GM18526 (cell line): ENCODE data around the gene C1orf116.

Experiments
- POLR2A ChIP-seq: IDR thresholded peaks from 3 replicates; pipeline ENCODE4 v1.6.1; 2011; ENCODE audit not compliant: insufficient read length; ENCODE audit errors: extremely low read depth

C1orf116 gene

GRCh38 chr1:207017615-207018559 lies 14.7 kb downstream of the C1orf116 start:
- TF ChIP-seq POLR2A: no peak

GRCh38 chr1:207015791-207016190 lies 16.8 kb downstream of the C1orf116 start:
- TF ChIP-seq POLR2A: no peak

DNA sequence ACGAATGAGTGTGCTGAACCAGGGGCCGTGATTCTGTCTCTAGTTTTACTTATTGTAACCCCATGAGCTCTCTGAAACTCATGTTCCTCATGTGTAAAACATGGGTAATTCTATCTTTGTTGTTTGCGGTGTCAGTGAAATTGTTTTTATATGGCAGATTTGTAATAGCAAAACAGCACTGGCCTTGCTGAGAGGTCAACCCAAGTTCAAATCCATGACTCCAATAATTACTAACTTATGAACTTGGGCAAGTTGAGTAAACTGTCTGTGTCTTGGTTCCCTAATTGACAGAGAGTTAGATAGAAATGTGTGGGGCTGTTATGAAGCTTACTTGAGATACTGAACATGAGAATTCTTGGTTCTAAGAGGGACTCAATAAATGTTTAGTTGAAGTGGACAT lies 17.8 kb downstream of the C1orf116 start:
- no peak for TF ChIP-seq POLR2A

DNA sequence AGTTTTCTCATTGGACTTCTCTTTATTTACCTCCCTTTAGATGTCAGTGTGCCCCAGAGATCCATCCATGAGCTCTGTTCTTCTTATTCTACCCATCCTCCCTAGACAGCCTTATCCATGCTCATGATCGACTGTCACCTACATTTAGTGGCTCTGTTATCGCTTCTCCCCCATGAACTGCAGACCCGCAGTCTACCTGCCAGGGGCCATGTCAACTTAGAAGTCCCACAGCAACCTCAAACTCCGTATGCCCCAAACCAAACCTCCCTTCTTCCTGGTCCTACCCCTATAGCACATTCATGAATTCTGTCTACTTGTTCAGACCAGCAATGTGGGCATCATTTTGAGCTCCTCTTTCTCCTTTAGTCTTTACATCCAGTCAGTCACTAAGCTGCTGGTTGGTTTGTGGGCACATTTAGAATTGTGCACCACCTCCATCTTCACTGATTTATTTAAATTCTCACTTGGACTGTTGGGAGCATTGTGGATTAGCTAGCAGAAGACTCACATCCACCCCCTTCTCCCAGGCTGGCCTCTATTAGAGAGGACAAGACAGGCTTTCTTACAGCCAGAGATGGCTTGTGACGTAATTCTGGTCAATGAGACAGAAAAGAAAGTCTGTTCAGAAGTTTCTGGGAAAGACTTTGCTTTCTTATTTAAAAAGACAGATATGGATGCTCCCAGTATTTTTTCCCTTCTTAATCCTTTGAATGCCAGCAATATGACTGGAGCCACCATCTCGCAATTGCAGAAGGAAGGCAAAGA lies 19.1 kb downstream of the C1orf116 start:
- no peak for TF ChIP-seq POLR2A

GRCh38 chr1:207010726-207011125 lies 21.8 kb downstream of the C1orf116 start:
- TF ChIP-seq POLR2A: no peak

DNA sequence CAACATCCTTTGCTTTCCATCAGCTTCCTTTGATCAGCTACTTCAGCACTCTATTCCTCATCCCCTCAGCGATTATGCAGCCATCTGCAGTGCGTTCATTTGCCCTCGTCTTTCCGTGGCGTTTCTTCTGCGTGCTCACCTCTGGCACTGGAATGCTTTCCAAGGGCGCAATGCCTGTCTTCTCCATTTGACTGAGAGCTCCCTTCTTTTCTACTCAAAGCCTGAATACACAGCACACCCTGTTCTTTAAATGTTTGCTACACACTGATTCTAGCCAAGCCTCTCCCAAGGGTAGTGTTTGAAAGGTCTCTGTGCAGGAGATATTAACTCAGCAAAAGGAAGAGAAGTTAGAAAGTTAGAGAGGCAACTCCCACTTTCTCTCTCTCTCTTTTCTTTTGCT lies 22.6 kb downstream of the C1orf116 start:
- TF ChIP-seq POLR2A: no peak

GRCh38 chr1:207009182-207009850 lies 23.2 kb downstream of the C1orf116 start:
- TF ChIP-seq POLR2A: no peak

DNA sequence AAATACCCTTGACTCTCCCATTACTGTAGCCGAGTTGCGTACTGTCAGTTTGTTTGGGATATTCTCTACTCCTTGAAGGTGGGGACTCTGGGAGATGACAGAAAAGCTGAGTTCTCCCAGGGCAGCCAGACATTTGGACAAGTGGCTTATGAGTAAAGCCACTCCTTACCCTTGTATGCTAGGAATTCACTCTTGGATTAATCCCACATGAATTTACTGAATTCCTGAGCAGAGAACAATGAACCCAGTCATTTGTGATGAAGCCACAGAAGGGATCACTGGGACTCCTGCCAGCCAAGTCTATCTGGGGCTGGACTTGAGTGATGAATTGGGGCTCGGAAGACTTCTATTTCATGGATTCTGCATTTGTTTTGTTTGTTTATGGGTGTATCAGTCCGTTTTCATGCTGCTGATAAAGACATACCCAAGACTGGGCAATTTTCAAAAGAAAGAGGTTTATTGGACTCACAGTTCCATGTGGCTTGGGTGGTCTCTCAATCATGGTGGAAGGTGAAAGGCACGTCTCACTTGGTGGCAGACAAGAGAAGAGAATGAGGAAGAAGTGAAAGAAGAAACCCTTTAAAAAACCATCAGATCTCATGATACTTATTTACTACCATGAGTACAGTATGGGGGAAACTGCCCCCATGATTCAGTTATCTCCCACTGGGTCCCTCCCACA lies 25.1 kb downstream of the C1orf116 start:
- TF ChIP-seq POLR2A: no peak

DNA sequence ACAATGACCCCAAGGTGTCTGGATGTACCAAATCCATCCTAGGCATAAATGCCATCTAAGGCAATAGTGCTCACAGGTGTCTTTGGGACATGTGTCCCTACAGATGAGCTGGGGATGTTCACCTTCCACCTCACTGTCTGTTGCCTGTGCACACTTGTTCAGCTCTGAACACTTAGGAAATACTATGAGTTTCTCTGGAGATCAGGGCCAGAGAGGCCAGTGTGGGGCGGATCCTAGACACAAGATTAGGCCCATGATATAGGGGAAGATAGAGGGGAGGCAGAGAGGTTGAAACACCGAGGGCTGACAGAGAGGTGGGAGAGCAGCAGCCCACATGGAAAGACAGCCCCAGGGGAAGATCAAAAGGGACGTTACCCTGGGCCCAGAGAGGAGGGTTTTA lies 25.6 kb downstream of the C1orf116 start:
- TF ChIP-seq POLR2A: no peak

DNA sequence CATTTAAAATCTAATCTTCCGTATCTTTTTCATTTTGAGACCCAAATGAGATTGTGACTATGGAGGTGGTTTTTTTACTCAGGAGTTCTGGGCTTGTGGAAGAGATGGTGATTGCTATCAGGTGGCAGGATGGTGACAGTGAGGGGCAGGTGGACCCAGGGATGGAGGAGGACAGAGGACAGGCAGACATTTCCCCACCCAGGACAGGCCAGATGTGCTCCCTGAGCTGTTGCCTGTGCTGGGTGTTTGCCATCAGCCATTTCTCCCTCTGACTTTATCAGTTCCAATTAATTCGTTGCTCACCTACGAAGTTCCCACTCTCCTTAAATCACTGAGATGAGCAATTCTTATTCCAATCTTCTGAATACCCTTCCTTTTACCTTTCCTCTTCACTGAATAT lies 26.5 kb downstream of the C1orf116 start:
- no peak for TF ChIP-seq POLR2A

DNA sequence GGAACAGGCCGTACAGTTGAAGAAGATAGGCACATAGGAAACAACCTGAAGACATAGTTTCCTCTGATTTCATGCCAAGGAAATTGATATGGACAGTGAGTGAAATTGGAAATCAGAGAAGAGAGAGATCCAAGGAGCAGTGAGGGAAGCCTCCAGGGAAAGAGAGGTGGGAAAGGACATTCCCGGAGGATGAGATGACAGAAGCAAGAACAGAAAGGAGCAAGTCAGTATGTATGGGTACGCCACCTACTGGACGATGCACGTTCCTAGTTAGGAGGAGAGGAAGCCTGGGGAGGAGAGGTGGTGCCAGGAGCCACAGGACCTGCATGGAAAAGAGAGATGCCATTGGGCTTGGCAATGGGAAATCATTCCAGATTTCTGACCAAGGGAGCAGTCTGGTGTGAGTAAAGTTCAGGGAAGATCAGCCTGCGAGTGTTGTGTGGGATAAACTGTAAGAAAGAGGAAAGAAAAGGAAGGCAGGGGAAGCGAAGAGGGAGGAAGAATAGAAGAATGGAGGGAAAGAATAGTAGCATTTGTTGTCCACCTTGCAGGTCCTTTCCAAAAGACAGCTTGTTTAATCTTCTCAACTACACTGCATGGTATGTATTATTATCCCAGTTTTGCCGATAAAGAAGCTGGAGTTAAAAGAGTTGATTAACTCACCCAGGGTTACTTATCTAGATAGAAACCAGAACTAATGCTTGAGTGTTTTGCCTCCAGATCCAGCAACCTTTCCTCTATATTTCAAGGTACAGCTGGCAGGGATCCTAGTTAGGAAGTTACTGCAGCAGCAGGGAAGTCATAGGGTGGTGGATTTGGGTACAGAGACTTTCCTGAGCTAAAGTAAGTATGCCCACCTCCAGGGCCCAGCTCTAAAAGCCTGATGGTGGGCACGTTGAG lies 27.4 kb downstream of the C1orf116 start:
- TF ChIP-seq POLR2A: no peak

DNA sequence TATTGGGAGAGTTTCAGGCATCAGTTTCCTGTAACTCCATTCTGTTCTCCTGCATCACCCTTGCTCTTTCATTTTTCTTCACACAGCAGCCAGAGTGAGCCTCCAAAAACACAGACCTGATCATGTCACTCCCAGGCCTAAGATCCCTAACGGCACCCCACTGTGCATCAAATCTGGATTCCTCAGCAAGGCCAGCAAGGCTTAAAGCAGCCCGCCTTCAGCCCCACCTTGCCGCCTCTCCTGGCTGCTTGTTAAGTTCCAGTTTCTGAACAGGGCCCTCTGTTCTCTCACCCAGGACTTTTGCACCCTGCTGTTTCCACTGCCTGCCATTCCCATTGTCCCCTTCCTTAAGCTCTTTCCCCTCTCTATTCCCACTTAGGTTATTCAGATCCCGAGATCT lies 29.3 kb downstream of the C1orf116 start:
- TF ChIP-seq POLR2A: no peak

GRCh38 chr1:207002724-207003146 lies 29.8 kb downstream of the C1orf116 start:
- TF ChIP-seq POLR2A: no peak

GRCh38 chr1:207001492-207002245 lies 30.9 kb downstream of the C1orf116 start:
- no peak for TF ChIP-seq POLR2A
